Suprapubic skin (tissue), 3 donors: ENCODE measurements around the gene KLHL13.

Experiments used
- POLR2A ChIP-seq, 2 donors: fragments of 450-650 bp; IDR thresholded peaks; one replicate each; pipeline ENCODE4 v1.6.1; 2017; ENCODE audit warnings: antibody characterized with exemption in 2 of 2, mild to moderate bottlenecking in 2 of 2, moderate library complexity in 2 of 2
- TF ChIP-seq, protein P1 (sequence below), 2 donors: fragments of 200-600 bp in 1 of 2; fragments of 450-650 bp in 1 of 2; sonication (generic) in 1 of 2; IDR thresholded peaks; one replicate each; pipeline ENCODE4 v1.5.1; 2016 to 2019; ENCODE audit warnings: antibody characterized with exemption in 2 of 2, mild to moderate bottlenecking in 1 of 2, moderate library complexity in 1 of 2

DNA sequence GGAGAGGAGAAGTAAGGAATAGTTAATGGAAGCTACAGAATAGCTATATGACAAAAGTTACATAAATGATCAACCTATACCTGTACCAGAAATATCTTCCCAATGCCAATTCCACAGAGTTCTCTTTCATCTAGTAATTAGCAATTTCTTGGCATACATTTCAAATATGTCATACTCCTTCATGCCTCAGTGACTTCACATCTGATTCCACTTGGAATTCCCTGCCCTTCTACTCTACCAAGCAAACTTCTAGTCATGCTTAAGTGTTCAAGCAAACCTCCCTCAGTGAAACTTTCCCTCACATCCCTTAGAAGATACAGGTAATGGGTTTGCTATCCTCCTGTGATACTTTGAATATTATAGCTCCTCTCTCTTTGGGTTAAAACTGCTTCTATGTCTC lies 127.1 kb downstream of the KLHL13 start:
- TF ChIP-seq, protein P1, sequence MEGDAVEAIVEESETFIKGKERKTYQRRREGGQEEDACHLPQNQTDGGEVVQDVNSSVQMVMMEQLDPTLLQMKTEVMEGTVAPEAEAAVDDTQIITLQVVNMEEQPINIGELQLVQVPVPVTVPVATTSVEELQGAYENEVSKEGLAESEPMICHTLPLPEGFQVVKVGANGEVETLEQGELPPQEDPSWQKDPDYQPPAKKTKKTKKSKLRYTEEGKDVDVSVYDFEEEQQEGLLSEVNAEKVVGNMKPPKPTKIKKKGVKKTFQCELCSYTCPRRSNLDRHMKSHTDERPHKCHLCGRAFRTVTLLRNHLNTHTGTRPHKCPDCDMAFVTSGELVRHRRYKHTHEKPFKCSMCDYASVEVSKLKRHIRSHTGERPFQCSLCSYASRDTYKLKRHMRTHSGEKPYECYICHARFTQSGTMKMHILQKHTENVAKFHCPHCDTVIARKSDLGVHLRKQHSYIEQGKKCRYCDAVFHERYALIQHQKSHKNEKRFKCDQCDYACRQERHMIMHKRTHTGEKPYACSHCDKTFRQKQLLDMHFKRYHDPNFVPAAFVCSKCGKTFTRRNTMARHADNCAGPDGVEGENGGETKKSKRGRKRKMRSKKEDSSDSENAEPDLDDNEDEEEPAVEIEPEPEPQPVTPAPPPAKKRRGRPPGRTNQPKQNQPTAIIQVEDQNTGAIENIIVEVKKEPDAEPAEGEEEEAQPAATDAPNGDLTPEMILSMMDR (IDR thresholded peaks at IDR 0.05) = no peak
- no peak for TF ChIP-seq POLR2A (IDR thresholded peaks at IDR 0.05)
